ENCODE data around the gene LYSMD3.
"Not testable (repeated sequence)": the region's sequence is repeated elsewhere in the genome, so short reads cannot be mapped to it uniquely, and the experiment has no call there.

LYSMD3 gene

DNA sequence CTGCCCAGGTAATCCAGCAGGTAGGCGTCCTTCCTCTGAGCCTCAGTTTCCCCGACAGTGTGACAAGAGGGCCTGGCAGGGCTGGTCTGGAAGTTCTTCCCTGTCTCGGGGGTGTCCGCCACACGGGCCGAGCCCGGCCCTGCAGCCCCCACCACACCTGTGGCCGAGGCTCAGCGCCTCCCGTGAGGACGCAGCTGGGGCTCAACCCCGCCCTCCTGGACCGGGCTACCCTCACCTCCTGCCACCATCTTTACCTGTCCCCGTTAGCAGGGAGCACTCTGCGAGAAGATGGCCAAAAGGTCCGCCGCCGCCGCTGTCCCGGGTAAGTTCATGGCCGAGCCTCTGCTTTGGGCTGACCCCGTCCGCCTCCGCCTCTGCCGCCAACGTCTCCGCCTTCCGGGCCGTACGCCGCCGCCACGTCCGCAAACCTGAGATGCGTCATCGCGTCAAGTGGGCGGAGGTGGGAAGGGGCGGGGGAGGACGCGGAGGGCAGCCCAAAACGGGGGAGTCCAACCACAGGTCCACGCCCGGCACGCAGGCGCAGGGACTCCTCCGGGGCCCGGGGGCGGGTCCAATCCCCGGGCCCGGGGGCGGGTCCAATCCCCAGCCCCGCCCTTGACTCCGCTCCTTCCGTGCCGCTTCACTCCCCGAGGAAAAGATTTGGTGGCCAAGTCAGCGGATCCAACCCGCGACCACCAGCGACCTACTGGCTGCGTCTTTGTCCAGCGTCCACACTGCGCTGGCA, at the start of gene LYSMD3:
Gene LYSMD3, minus strand, starts transcription at position 391 of the 745 bp plus-strand sequence. CDS start 4,295 bp downstream, outside the sequence.
- peak; percentile 94 for DNase-seq (ENCODE audit: low read depth)

- not testable (repeated sequence) for DNase-seq (ENCODE audit: low read depth)
Measured at GRCh38 chr5:90576566-90576965, 47.2 kb upstream of the LYSMD3 start.

- DNase-seq (ENCODE audit: low read depth) = no peak
Measured at GRCh38 chr5:90575712-90576111, 46.3 kb upstream of the LYSMD3 start.

GRCh38 chr5:90571147-90571773, 41.9 kb upstream of the LYSMD3 start:
- no peak for DNase-seq (ENCODE audit: low read depth)

- DNase-seq (ENCODE audit: low read depth) = no peak
Measured at GRCh38 chr5:90570034-90570433, 40.6 kb upstream of the LYSMD3 start.

DNA sequence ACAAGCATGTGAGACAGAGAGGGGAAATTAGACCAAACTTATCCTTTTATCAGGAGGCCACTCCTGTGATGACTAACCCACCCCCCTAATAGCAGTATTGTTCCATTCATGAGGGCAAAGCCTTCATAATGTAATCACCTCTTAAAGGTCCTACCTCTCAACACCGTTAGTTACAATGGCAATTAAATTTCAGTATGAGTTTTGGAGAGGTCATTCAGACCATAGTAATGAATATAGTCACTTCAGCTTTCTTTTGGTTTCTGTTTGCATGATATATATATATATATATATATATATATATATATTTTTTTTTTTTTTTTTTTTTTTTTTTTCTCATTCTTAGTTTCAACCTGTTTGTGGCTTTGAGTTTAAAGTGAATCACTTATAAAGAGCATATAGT, 39.7 kb upstream of the LYSMD3 start:
- no peak for DNase-seq (ENCODE audit: low read depth)

GRCh38 chr5:90565491-90565890, 36.1 kb upstream of the LYSMD3 start:
- DNase-seq (ENCODE audit: low read depth) = no peak

DNA sequence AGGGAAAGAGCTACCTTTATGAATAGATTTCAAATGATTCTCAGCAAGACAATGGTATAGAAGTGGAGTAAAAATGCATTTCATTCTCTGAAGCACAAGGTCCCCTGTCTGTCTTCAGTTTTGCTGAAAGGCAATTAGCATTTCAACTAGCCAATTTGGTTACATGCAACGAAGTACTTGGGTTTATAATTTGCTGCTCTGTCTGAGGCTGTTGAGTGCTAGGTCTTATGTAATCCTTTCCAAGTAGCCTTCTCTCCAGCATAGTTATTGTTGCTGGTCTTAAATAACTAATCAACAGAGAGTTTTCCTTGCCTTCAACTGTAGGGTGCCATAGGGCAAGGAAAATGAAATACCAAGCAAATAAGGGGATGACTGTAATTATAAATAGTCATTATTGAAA, 33.7 kb upstream of the LYSMD3 start:
- no peak for DNase-seq (ENCODE audit: low read depth)

DNA sequence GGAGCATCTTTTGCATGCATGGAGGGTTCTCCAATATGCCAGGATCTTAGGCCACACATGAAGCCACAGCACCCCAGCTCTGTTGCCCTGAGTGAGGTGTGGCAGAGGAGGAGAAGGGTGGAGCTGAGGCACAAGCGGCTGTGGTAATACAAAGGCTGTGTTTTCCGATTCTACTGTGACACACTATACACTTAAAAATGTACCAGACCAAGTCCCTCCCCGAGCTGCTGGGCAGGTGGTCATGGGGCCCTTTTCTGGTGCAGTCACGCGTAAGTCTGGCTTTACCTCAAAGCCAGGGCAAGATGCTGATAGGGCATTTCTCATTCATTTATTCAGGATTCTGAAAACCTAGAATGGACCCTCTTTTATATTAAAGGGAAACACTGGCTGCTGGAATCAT, 33.0 kb upstream of the LYSMD3 start:
- DNase-seq (ENCODE audit: low read depth) = no peak

DNA sequence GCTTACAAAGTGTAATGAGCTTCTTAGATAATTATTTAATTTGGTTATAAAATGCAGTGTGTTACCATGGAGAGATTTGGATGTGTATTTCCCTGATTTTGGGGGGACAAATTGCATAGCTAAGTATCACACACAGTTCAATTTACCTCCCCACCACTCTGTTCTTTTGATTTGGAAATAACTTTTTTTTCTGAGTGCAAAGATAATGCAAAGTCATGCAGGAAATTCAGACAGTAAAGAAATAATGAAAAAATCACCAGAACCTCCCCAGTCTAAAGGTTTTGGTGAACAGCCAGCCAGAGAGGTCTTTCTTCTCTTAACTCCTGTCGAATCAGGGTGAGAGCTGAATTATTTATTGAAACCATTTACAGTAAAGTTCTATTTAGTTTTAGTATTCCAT, 32.4 kb upstream of the LYSMD3 start:
- no peak for DNase-seq (ENCODE audit: low read depth)

DNA sequence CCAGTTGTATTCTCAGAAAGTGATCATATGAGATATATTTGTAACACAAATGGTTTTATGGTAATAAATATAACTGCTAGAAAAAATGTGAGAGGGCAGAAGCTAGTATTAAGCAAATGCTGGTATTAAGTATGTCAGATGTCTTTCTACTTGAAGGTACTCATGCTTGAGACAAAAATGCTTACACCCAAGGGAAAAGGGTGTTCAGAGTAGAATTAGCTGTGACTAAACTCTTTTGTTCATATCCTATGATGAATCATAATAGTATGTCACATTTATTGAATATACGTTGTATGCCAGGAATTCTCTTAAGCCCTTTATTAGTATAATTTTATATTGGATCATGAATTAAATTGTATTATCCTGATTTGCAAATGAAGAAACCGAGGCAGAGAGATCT, 31.4 kb upstream of the LYSMD3 start:
- no peak for DNase-seq (ENCODE audit: low read depth)

DNA sequence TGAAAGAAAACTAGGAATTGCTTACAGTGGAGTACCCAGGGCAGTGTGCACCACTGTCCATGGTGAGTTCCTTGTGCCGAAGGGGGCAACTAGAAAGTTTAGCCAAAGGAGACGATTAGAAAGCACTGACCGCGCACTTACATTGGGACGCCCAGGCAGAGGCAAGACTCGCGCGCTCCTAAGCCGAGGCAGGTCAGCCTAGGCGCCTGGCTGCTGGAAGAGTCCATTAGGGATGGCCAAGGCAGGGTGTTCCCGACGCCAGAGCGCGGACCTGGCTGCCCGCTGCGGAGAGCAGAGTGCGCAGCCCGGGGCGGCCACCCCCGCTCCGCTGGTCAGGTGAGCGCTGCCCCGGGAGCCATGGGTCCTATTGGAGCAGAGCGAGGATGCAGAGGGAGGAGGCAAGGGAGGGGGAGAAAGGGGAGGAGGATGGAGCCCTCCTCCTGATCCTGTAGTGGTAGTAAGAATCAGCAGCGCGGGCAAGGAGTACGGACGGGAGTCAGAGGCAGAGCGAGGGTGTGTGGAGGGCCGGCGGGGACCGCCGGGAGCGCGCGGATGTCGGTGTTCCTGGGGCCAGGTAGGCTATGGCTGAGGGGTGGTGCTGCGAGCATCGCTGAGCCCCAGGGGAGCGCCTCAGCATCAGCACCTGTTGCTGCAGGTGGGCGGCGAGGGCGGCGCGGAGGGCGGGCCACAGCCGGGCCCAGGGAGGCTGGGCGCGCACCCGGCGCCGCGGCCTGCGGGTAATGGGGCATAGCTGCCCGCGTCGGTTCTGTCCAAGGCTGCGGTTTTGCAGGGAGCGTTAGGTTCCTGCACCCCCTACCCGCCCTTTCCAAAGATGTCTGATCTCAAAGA, 29.2 kb upstream of the LYSMD3 start, which contains the start of gene ADGRV1:
Gene ADGRV1, plus strand, starts transcription at position 454 of the 849 bp plus-strand sequence. Its CDS starts 99 bp downstream, at position 553.
- no peak for DNase-seq (ENCODE audit: low read depth)

DNA sequence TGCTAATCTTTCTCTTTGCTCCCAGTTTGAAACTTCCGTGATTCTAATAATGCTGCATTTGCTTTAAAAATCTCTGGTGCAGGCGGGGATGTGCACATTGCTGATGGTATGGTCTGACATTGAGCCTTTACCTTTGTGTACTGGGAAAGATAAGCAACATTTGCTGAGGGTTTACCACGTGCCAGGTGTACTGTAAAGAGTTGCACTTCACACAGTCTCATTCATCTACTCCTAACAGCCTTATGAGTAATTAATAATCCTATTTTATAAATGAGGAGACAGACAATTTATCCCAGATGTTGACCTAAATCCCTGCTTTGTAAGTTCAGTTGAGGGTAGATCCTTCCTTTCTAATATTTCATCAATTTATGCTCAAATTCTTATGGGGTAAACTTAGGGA, 28.5 kb upstream of the LYSMD3 start:
- DNase-seq (ENCODE audit: low read depth) = no peak

GRCh38 chr5:90557391-90557790, 28.0 kb upstream of the LYSMD3 start:
- no peak for DNase-seq (ENCODE audit: low read depth)

- no peak for DNase-seq (ENCODE audit: low read depth)
Measured at GRCh38 chr5:90555666-90556065, 26.3 kb upstream of the LYSMD3 start.

- DNase-seq (ENCODE audit: low read depth) = no peak
Measured at GRCh38 chr5:90554358-90555006, 25.1 kb upstream of the LYSMD3 start.

GRCh38 chr5:90553711-90554110, 24.3 kb upstream of the LYSMD3 start:
- no peak for DNase-seq (ENCODE audit: low read depth)

DNA sequence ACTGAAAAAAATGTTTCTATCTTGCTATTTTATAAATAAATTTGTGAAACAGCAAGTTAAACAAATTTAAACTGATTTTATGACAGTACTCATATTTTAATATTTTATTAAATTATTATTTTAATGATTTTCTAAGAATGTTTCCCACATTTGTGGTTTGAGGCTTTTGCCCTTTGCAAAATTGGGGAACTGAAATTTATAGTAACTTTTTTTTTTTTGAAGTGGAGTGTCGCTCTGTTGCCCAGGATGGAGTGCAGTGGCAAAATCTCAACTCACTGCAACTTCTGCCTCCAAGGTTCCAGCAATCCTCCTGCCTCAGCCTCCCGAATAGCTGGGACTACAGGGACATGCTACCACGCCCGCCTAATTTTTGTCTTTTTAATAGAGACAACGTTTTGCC, 22.0 kb upstream of the LYSMD3 start:
- DNase-seq (ENCODE audit: low read depth) = no peak

GRCh38 chr5:90550963-90551362, 21.6 kb upstream of the LYSMD3 start:
- no peak for DNase-seq (ENCODE audit: low read depth)

DNA sequence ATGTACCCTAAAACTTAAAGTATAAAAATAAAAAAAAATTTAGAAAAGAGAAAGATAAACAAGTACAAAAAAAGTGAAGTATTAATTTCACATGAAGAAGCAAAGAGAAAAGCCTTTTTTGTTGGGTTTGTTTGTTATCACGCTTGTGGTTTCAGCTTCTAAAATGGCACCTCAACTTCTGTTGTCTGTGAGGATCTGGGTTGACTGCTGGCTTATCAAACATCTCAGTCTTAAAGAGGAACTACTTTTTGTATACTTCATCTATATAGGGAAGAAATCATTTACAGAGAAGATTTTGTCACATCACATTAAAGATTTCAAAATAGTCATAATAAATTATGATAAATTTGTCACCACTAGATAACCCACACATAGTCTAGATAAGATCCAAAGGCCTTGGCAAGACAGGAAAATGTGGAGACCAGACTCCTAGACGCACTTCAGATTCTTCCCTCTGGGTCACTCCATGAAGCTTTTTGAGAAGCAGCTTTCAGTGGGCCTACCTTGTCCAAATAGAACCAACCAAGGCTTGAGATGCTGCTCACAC, 20.4 kb upstream of the LYSMD3 start:
- DNase-seq (ENCODE audit: low read depth) = no peak

GRCh38 chr5:90549223-90549622, 19.8 kb upstream of the LYSMD3 start:
- DNase-seq (ENCODE audit: low read depth) = no peak

DNA sequence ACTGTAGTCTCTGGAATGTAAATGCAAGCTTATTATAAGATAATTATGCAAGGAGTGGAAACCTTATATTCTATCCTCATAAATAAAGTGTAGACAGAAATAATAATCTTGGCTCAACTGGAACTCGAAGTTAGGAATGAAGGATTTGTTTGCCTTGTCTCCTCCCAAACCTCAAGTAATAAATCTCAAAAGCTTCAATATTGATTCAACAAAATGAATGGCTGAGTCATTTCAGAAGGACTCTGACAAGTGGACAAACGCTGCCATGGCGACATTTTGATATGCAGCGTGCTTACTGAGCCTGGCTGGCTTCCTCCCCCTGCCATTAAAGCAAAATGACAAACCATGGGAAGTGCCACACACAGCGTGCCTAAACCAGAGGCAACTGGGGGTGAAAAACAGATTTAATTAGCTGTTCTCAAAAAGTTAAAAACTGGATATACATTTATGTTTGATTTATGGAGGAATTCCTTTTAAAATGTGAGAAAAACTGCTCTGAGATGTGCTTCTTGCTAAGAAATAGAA, 18.7 kb upstream of the LYSMD3 start:
- DNase-seq (ENCODE audit: low read depth) = no peak
